ENCODE data around the gene SMIM36.
"Not testable (repeated sequence)": the region's sequence is repeated elsewhere in the genome, so short reads cannot be mapped to it uniquely, and the experiment has no call there.

The SMIM36 gene

GRCh38 chr17:55451758-55452138, 59.5 kb downstream of the SMIM36 start:
- in situ Hi-C loops (cut with MboI; ENCODE audit: low sequenced_read_pairs, unreplicated experiment): no loop called here
- TF ChIP-seq, protein P1, sequence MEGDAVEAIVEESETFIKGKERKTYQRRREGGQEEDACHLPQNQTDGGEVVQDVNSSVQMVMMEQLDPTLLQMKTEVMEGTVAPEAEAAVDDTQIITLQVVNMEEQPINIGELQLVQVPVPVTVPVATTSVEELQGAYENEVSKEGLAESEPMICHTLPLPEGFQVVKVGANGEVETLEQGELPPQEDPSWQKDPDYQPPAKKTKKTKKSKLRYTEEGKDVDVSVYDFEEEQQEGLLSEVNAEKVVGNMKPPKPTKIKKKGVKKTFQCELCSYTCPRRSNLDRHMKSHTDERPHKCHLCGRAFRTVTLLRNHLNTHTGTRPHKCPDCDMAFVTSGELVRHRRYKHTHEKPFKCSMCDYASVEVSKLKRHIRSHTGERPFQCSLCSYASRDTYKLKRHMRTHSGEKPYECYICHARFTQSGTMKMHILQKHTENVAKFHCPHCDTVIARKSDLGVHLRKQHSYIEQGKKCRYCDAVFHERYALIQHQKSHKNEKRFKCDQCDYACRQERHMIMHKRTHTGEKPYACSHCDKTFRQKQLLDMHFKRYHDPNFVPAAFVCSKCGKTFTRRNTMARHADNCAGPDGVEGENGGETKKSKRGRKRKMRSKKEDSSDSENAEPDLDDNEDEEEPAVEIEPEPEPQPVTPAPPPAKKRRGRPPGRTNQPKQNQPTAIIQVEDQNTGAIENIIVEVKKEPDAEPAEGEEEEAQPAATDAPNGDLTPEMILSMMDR (IDR thresholded peaks at IDR 0.05; ENCODE audit: borderline replicate concordance, control extremely low read depth, extremely low read depth, insufficient read depth, missing control alignments): no peak
- DNase-seq (ENCODE audit: low spot score): no peak

DNA sequence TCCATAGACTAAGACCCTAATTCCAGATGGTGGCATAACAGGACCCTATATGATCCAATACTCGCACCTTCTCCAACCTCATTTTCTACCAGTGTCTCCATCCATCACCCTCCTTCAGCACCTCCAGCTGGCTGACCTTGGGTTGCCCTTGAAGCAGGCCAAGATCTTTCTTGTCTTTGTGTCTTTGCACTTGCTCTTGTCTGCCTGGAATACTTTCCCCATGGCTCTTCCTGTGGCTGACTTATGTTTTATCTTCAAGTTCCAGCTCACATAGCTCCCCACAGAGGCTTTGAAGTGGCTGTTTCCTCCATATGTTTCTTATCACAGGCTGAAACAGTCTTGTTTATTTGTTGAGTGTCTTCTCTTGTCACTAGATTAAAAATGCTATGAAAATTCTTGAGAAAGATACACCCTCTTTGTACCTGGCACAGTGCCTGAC, 60.0 kb downstream of the SMIM36 start:
- TF ChIP-seq, protein P1 (IDR thresholded peaks at IDR 0.05; ENCODE audit: borderline replicate concordance, control extremely low read depth, extremely low read depth, insufficient read depth, missing control alignments): no peak
- no peak for DNase-seq (ENCODE audit: low spot score)
- in situ Hi-C loops (cut with MboI; ENCODE audit: low sequenced_read_pairs, unreplicated experiment): no loop called here

- in situ Hi-C loops (cut with MboI; ENCODE audit: low sequenced_read_pairs, unreplicated experiment): no loop called here
- no peak for DNase-seq (ENCODE audit: low spot score)
- TF ChIP-seq, protein P1 (IDR thresholded peaks at IDR 0.05; ENCODE audit: borderline replicate concordance, control extremely low read depth, extremely low read depth, insufficient read depth, missing control alignments): no peak
Measured at GRCh38 chr17:55450232-55450825, 60.9 kb downstream of the SMIM36 start.

- DNase-seq (ENCODE audit: low spot score): no peak
- TF ChIP-seq, protein P1 (IDR thresholded peaks at IDR 0.05; ENCODE audit: borderline replicate concordance, control extremely low read depth, extremely low read depth, insufficient read depth, missing control alignments): no peak
- in situ Hi-C loops (cut with MboI; ENCODE audit: low sequenced_read_pairs, unreplicated experiment): no loop called here
Measured at GRCh38 chr17:55448681-55449080, 62.6 kb downstream of the SMIM36 start.

DNA sequence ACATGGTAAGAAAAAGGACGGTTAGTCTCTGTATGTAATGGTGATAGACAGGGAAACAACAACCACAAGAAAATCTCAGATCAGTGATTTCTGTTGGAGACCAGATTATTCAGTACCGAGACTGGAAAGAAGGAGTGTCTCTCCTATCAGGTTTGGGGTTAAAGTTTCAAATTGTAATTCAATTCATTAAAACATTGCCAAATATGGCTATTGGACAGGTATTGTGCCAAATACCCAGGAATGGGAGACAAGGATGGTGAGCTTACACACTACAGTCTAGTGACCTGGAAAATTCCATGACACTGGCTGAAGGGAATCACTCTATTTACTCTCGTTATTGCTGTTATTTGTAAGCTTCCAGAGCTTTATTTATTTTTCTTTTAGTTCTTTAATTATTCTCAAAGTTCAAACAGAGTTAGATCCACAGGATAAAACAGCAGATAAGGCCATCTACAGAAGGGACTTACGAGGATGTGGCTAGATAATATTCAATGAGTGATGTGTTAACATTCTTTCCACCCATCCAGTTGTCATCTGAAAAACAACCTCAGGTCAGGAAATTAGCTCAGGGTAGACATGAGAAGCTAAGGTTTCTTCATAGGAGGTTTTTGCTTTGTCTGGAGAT, 64.6 kb downstream of the SMIM36 start:
- TF ChIP-seq, protein P1 (IDR thresholded peaks at IDR 0.05; ENCODE audit: borderline replicate concordance, control extremely low read depth, extremely low read depth, insufficient read depth, missing control alignments): no peak
- no peak for DNase-seq (ENCODE audit: low spot score)
- in situ Hi-C loops (cut with MboI; ENCODE audit: low sequenced_read_pairs, unreplicated experiment): no loop called here

- DNase-seq (ENCODE audit: low spot score); in situ Hi-C loops (cut with MboI; ENCODE audit: low sequenced_read_pairs, unreplicated experiment): not testable (repeated sequence)
Measured at GRCh38 chr17:55446004-55446403, 65.2 kb downstream of the SMIM36 start.
